ENCODE results near the gene UNKL. TPM values are rescaled to one million over a fixed set of nuclear protein-coding genes. Genes with fewer than 3 reads are reported as not detected.
A peak's percentile ranks its signal among the peaks of the same experiment; 100 is the strongest.

The UNKL gene
- total and polyA plus RNA-seq, 8 donors, result 4.8 to 75.0 (median 28.2) TPM

DNA sequence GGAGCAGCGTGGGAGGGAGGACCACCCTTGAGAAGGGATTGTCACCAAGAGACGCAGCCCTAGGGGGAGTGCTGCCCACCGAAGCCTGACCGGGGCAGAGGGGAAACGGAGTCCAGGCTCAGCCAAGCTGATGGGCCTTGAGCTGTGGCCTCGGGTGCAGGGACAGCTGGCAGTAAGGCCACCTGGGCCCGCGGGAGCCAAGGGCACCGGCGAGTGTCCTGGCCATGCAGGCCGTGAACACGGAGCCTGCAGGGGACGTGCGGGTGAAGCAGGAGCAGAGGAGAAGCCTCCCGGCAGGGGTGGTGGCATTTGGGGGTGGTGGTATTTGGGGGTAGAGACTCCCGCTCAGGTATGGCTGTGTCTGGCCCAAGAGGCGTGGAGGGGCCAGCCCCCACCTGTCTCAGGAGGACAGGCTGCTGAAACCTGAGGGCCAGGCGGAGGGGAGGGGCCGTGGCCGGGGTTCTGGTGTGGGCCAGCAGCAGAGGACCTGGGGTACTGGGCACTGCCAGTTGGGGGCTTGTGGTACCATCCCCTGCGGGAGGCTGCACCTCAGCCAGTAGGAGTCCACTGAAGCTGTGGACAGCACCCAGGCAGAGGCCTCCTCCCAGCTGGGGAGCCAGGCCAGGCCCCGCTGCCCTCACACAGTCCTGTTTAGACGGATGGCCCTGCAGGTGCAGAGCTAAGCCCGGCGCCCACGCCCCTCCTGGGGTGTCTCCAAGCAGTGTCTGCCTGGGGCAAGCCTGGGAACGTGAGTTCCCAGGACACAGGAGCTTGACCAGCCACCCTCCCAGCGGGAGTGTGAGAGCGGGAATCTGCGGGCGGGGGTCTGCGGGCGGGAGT is 58.2 kb downstream of the UNKL start:
- intact Hi-C loops (cut with DNase I; ENCODE audit: low total_unique reads), result no loop called here
- H3K4me1 ChIP-seq, result peaks cover 7 to 62% (median 44%) of the 10 kb centered on the region in 4 donors
- H3K27ac ChIP-seq, result no peak overlapping the region
- 68 to 84% (median 73%) methylated on average over 23 to 33 of the region's 33 CpGs for WGBS, 5 donors
- H3K9me3 ChIP-seq, result no peaks in the 10 kb centered on the region
- no peak for DNase-seq
- H3K27me3 ChIP-seq, result no peaks in the 10 kb centered on the region
- H3K36me3 ChIP-seq, result peaks cover 9 to 36% (median 34%) of the 10 kb centered on the region in 4 donors
- TF ChIP-seq EP300 (IDR thresholded peaks at IDR 0.05) (no peak), POLR2AphosphoS5 (IDR thresholded peaks at IDR 0.05) (no peak), POLR2A (IDR thresholded peaks at IDR 0.05) (no peak)
- TF ChIP-seq, protein P1, sequence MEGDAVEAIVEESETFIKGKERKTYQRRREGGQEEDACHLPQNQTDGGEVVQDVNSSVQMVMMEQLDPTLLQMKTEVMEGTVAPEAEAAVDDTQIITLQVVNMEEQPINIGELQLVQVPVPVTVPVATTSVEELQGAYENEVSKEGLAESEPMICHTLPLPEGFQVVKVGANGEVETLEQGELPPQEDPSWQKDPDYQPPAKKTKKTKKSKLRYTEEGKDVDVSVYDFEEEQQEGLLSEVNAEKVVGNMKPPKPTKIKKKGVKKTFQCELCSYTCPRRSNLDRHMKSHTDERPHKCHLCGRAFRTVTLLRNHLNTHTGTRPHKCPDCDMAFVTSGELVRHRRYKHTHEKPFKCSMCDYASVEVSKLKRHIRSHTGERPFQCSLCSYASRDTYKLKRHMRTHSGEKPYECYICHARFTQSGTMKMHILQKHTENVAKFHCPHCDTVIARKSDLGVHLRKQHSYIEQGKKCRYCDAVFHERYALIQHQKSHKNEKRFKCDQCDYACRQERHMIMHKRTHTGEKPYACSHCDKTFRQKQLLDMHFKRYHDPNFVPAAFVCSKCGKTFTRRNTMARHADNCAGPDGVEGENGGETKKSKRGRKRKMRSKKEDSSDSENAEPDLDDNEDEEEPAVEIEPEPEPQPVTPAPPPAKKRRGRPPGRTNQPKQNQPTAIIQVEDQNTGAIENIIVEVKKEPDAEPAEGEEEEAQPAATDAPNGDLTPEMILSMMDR (IDR thresholded peaks at IDR 0.05), result no peak
- H3K4me3 ChIP-seq, result no peak overlapping the region

DNA sequence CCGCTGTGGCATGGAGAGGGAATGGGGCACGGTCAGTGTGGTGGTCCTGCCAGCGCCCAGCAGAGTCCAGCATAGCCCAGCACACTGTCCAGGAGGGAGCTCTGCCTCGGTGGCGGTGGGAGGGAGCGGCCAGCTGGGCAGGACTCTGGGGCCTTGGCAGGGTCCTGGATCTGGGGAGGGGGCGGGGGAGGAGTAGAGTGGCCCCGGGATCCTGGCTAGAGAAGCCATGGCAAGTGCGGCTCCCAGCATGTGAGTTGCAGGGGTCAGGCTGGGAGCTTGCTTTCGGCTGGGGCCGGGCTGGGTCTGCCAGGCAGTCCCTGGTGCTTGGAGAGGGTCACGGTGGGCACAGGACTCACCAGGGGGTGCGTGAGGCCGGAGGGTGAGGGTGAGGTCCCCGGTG is 58.9 kb downstream of the UNKL start:
- H3K36me3 ChIP-seq, result peaks cover 5 to 30% (median 27%) of the 10 kb centered on the region in 4 donors
- peaks cover 14 to 69% (median 51%) of the 10 kb centered on the region in 4 donors for H3K4me1 ChIP-seq
- H3K27ac ChIP-seq, result no peak overlapping the region
- no peaks in the 10 kb centered on the region for H3K27me3 ChIP-seq
- intact Hi-C loops (cut with DNase I; ENCODE audit: low total_unique reads), result no loop called here
- TF ChIP-seq, protein P1 (IDR thresholded peaks at IDR 0.05), result no peak
- TF ChIP-seq EP300 (IDR thresholded peaks at IDR 0.05) (no peak), POLR2AphosphoS5 (IDR thresholded peaks at IDR 0.05) (no peak), POLR2A (IDR thresholded peaks at IDR 0.05) (no peak)
- 82 to 92% (median 83%) methylated on average over 6 to 15 of the region's 15 CpGs for WGBS, 5 donors
- H3K9me3 ChIP-seq, result no peaks in the 10 kb centered on the region
- DNase-seq, result no peak
- H3K4me3 ChIP-seq, result no peak overlapping the region

DNA sequence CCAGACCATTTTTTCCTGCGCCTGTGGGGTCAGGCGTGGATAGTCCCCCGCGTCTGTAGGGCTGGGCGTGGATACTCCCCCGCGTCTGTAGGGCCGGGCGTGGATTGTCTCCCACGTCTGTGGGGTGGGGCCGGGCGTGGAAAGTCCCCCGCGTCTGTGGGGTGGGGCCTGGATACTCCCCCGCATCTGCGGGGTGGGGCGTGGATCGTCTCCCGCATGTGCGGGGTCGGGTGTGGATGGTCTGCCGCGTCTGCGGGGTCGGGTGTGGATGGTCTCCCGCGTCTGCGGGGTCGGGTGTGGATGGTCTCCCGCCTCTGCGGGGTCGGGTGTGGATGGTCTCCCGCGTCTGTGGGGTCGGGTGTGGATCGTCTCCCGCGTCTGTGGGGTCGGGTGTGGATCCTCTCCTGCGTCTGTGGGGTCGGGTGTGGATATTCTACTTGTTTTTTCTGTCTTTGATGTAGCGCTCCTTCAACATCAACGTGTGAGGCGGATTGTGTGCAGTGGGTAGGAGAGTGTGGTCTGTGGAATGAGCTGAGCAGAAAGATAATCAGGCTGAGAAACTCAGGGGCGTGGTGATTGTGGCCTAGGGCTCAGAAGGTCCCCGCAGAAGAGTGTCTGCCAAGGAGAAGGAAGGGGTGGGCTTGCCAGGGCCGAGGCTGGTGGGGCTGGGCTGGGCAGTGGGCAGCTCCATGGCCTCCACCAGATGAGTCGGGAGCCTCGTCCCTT is 59.5 kb downstream of the UNKL start:
- Histone ChIP-seq H3K27me3 (no peaks in the 10 kb centered on the region), H3K27ac (no peak overlapping the region), H3K9me3 (no peaks in the 10 kb centered on the region), H3K36me3 (peaks cover 5 to 30% (median 26%) of the 10 kb centered on the region in 4 donors), H3K4me3 (no peak overlapping the region), H3K4me1 (peaks cover 18 to 75% (median 57%) of the 10 kb centered on the region in 4 donors)
- 81 to 84% (median 83%) methylated on average over 35 to 49 of the region's 49 CpGs for WGBS, 5 donors
- intact Hi-C loops (cut with DNase I; ENCODE audit: low total_unique reads), result no loop called here
- DNase-seq, result no peak
- no peak for TF ChIP-seq POLR2AphosphoS5 (IDR thresholded peaks at IDR 0.05)
- no peak for TF ChIP-seq POLR2A (IDR thresholded peaks at IDR 0.05)
- TF ChIP-seq, protein P1 (IDR thresholded peaks at IDR 0.05), result no peak
- TF ChIP-seq EP300 (IDR thresholded peaks at IDR 0.05), result no peak

DNA sequence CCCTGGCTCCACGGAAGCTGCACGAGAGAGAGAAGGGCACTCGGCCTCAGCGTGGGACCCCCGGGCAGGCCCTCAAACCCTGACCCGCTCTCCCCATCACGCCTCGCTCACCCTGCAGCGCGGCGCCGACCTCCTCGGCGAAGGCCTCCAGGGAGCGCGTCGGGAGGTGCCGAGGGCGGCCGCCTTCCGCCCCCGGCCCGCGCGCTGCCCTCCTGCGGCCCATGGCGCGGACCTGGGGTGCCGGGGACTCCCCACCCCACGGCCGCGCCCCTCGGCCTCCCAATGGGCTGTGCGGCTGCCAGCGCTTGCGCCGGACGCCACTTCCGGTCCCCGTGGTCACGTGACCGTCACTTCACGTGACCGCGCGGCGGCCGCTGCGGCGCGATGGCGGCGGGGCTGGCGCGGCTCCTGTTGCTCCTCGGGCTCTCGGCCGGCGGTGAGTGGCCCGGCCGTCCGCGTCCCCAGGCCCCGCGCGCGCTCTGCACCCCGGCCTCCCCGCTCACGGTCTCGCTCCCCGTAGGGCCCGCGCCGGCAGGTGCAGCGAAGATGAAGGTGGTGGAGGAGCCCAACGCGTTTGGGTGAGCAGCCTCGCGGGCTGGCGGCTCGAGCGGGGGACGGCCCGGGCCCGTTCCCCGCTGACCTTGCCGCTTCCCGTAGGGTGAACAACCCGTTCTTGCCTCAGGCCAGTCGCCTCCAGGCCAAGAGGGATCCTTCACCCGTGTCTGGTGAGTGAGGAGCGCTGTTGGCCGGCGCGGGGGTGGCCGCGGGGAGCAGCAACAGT is 62.7 kb downstream of the UNKL start, which contains the start of the genes GNPTG and TSR3:
Gene GNPTG, plus strand, starts transcription at position 350 of the 781 bp plus-strand sequence. Its CDS starts 35 bp downstream, at position 385.
Gene TSR3, minus strand, starts transcription at position 297 of the 781 bp plus-strand sequence. Its CDS starts 74 bp downstream, at position 223.
- Histone ChIP-seq H3K27ac (peak within 1 kb of the TSS; percentile 60 to 88 (median 79)), H3K9me3 (no peaks in the 10 kb centered on the region), H3K4me3 (peak within 1 kb of the TSS; percentile 86 to 100 (median 98)), H3K4me1 (peaks cover 18 to 66% (median 59%) of the 10 kb centered on the region in 4 donors), H3K27me3 (no peaks in the 10 kb centered on the region), H3K36me3 (peaks cover 20 to 34% (median 33%) of the 10 kb centered on the region in 4 donors)
- peak; percentile 85 to 98 (median 94) for TF ChIP-seq POLR2AphosphoS5 (IDR thresholded peaks at IDR 0.05)
- no peak for TF ChIP-seq EP300 (IDR thresholded peaks at IDR 0.05)
- intact Hi-C loops (cut with DNase I; ENCODE audit: low total_unique reads), result no loop called here
- DNase-seq, result peak; percentile 88 to 96
- 0 to 1% (median 0%) methylated on average over 11 to 98 of the region's 98 CpGs for WGBS, 5 donors
